M059J (cell line): ENCODE results near the gene ZDHHC17. TPM values are rescaled to one million over a fixed set of nuclear protein-coding genes. Genes with fewer than 3 reads are reported as not detected.
"Not testable (repeated sequence)": the region's sequence is repeated elsewhere in the genome, so short reads cannot be mapped to it uniquely, and the experiment has no call there.

Experiments
- DNase-seq: peaks from one replicate; pipeline ENCODE4 v3.0.0-alpha.2; 2012; ENCODE audit warnings: low read depth
- total RNA-seq: library from RNA; depleted of rRNA; stranded (reverse); fragments of >200 nt; shearing (Covaris generic); gene quantifications from 2 replicates; pipeline ENCODE4 v1.2.3, GENCODE V29; 2014; rRNA removed

ZDHHC17 gene
- 14.2 and 25.6 TPM in 2 replicates for total RNA-seq

DNA sequence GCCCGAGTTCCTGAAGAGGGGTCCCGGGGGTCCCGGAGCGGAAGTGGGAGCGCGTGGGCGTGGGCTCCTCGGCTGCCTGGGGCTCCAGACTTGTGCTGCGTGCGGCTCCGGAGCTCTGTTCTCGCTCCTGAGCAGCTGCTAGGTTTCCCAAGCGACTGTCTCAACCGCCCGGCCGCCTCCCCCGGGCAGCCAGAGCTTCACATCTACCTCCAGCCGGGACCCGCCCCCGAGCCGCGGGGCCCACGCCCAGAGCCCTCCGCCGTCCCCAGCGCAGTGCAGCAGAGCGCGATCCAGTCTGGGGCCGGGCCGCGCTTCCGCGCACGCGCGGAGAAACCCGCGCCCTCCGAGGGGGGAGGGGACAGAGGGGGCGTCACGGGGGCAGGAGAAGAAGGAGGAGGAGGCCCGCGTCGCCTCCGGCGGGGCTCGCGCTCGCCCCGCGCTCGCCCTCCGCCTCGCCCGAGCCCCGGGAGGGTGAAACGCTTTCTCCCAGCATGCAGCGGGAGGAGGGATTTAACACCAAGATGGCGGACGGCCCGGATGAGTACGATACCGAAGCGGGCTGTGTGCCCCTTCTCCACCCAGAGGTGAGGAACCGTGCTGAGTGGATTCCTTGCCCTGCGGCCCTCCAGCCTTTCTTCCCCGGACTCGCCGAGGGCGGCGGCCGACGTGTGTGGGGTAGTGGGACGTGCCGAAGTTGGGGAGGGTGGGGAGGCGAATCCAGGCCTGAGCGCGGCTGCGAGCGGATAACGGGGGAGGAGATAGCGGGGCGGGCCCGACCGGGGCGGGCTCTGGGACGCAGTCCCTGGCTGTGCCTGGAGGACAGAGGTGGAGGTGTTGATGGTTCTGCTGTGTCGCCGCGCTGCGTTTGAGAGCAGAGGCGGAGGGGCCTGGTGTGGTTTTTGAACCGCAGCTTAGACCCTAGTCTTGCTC, at the start of gene ZDHHC17:
Gene ZDHHC17, plus strand, starts transcription at position 370 of the 930 bp plus-strand sequence. Its CDS starts 122 bp downstream, at position 492.
- DNase-seq, result peak; percentile 92

DNA sequence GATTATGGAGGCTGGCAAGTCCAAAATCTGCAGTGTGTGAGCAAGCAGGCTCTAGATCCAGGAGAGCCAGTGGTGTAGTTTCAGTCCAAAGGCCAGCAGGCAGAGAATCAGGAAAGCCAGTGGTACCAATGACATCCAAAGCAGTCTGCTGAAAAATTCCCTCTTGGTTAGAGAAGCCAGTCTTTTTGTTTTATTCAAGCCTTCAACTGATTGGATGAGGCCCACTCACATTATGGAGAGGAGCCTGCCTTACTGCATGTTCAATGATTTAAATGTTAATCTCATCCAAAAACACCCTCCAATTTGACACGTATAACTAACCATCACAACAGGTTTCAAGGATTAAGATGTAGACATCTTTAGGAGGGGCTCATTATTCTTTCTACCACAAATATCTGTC, 49.5 kb upstream of the ZDHHC17 start:
- no peak for DNase-seq

DNA sequence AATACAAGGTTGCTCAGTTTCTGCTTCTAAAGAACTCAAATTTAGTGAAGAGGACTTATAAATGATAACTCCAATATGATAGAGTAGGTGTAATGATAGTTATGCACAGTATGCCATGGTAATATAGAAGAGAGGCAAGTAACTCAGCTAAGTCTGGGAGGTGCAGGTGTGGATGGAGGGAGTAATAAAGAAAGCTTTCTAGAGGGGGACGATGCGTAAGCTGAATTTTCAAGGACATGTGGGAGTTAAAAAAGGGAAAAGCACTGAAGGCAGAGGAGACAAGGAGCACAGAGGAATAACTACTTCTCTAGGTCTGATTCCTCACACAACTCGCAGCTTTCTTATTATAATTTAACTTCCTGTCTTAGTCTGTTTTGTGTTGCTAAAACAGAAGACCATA, 49.1 kb upstream of the ZDHHC17 start:
- no peak for DNase-seq

DNA sequence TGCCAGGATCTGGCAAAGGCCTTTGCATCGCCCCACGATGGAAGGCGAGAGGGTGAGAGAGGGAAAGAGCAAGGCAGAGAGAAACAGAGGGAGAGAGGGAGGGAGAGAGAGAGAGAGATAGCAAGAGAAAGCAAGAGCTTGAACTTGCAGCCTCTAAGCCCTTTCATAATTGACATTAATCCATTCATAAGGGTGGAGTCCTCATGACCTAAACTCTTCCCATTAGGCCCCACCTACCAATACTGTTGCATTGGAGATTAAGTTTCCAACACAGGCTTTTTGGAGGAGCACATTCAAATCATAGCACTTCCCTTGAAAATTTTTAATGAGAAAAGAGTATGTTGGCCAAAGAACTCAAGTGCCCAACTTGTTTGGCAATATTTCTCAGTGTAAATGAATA, 48.6 kb upstream of the ZDHHC17 start:
- no peak for DNase-seq

- no peak for DNase-seq
These were observed 46.6 kb upstream of the ZDHHC17 start for GRCh38 chr12:76717314-76717713.

- DNase-seq, result peak; percentile 82
These were observed 44.5 kb upstream of the ZDHHC17 start for GRCh38 chr12:76719171-76720041.

DNA sequence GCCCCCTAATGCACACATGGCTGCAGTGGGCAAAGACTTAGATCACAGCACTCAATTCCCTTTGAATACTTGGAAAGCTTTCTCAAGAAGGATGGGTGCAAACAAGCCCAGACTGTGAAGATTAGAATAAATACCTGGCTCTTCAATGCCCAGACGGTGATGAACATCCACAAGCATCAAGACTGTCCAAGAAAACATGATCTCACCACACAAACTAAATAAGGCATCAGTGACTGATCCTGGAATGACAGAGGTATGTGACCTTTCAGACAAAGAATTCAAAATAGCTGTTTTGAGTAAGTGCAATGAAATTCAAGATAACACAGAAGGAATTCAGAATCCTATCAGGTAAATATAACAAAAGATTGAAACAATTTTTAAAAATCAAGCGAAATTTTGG, 43.8 kb upstream of the ZDHHC17 start:
- DNase-seq, result peak; percentile 88

- no peak for DNase-seq
These were observed 37.3 kb upstream of the ZDHHC17 start for GRCh38 chr12:76726626-76727025.

- DNase-seq, result not testable (repeated sequence)
These were observed 31.7 kb upstream of the ZDHHC17 start for GRCh38 chr12:76732188-76732587.

DNA sequence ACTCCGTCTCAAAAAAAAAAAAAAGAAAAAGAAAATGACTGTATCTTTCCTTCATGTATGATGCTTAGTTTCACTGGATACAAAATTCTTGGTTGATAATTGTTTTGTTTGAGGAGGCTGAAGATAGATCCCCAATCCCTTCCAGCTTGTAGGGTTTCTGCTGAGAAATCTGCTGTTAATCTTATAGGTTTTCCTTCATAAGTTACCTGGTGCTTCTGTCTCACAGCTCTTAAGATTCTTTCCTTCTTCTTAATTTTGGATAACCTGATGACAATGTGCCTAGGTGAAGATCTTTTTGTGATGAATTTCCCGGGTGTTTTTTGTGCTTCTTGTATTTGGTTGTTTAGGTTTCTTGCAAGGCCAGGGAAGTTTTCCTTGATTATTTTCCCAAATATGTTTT, 26.2 kb upstream of the ZDHHC17 start:
- DNase-seq, result not testable (repeated sequence)

DNA sequence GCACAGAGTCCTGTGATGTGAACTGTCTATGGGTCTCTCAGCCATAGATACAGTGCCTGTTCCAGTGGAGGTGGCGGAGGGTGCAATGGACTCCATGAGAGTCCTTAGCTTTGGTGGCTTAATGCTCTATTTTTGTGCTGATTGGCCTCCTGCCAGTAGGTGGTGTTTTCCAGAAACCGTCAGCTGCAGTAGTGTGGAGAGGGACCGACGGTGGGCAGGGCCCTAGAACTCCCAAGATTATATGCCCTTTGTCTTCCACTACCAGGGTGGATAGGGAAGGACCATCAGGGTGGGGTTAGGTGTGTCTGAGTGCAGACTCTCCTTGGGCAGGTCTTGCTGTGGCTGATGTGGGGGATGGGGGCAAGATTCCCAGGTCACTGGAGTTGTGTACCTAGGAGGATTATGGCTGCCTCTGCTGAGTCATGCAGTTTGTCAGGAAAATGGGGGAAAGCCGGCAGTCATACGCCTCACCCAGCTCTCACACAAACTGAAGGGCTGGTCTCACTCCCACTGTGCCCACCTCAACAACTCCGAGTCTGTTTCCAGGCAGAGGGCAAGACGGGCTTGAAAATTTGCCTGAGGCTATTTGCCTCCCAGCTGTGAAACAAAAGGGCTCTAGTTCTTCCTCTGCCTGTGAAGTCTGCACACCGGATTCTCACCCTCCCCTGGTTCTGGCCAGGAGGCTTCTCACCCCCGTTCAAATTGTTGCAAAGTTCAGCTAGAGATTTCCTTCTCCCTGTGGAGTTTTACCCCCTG, 24.9 kb upstream of the ZDHHC17 start:
- no peak for DNase-seq

DNA sequence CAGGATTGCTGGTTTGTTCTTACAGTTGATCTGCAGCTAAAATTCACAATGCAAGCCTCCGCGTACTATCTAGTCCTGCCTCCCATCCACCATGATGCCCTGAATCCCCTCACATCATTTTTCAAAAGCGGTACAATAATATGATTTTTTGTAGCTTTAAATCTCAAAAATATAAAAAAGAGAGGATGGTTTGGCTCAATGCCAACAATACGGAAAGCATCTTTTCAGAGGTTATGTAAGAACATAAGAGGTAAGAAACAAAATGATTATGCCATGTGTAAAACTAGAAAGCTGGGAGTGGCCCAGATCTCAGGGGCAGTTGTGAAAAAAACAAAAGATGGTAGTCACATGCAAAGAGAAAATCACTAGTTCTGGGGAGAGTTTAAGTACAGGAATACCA, 24.0 kb upstream of the ZDHHC17 start:
- DNase-seq, result no peak

DNA sequence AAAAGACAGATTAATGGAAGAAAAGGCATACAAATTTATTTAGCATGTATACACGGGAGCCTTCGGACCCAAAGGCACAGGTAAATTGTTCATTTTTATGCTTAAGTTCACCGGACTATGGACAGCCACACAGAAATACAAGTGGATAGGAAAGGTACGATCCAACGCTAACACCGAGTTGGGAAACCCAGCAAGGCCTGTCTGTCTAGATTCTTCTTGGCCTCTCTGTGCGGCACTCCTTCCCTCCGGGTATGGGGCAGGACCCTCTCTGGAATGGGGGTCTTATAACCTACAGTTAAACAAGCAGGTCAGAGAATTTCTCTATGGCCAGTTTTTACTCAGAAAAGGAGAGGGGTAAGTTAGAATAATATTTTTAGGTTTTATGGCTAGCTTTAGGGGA, 23.4 kb upstream of the ZDHHC17 start:
- DNase-seq, result no peak

DNA sequence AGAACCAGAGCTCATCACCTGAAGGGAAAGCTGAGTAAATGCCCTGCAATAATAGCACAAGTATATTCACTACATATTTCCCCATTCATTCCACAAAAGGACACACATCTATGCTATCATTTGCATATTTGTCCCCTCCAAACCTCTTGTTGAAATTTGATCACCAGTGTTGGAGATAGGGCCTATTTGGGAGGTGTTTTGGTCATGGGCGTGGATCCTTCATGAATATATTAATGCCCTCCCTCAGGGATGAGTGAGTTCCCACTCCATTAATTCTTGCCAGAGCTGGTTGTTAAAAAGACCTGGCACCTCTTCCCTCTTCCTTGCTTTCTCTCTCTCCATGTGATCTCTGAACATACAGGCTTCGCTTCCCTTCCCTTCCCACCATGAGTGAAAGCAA, 18.6 kb upstream of the ZDHHC17 start:
- DNase-seq, result no peak

DNA sequence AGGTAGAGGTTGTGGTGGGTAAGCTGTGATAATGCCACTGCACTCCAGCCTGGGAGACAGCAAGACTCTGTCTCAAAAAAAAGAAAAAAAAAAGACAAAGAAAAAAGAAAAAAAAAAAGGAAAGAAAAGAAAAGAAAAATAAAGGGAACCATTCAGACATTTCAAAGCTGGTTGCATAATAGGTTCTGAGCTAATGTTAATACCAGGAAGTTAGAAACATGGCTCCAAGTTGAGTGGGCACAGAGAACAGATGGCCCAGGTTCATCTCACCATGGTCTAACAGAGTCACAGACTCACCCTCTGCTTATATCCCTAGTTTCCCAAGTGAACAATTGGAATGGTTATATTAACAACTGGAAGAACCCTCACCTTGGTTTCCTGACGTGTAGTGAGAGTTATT, 17.4 kb upstream of the ZDHHC17 start:
- DNase-seq, result no peak

GRCh38 chr12:76747245-76747644, 16.7 kb upstream of the ZDHHC17 start:
- no peak for DNase-seq

GRCh38 chr12:76755829-76756379, 8.0 kb upstream of the ZDHHC17 start:
- no peak for DNase-seq

GRCh38 chr12:76757694-76758093, 6.2 kb upstream of the ZDHHC17 start:
- DNase-seq, result no peak

DNA sequence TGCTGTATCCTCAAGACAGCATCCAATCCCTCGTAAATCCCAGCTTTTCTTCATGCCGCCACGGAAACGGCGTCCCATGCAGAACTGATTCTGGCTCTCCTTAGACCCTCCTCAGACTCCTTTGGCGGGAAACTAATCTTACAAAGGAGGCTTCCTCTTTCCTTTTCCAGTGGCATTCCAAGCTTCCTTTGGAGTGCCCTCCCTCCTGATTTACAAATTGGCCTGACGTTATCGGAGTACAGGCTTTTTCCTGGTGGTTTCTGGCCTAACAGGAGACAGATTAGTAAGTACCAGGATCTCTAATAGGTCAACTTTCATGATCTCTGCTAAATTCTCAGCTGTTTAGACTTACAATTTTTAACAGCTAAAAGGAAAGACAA, 1.3 kb upstream of the ZDHHC17 start:
- no peak for DNase-seq

DNA sequence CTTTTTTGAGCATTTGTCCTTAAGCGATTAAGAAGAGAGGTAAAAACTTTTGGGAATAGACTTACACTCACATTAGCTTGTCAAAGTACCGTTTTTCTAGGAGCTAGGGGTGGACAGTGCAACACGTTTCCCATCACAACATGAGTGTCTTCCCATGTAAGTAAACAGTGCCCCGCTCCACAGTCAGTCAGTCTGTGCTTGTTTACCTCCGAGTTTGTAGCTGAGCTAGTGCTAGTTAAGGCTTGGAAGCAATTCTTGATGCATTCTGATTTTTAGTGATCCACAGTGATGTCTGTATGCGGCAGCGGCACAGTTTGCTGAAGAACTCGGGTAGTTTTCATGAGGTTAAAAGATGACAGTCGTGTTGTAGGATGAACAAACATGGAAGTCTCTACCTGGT, 941 bp downstream of the ZDHHC17 start:
- DNase-seq, result no peak

- DNase-seq, result no peak
These were observed 1.7 kb downstream of the ZDHHC17 start for GRCh38 chr12:76765598-76765997.

DNA sequence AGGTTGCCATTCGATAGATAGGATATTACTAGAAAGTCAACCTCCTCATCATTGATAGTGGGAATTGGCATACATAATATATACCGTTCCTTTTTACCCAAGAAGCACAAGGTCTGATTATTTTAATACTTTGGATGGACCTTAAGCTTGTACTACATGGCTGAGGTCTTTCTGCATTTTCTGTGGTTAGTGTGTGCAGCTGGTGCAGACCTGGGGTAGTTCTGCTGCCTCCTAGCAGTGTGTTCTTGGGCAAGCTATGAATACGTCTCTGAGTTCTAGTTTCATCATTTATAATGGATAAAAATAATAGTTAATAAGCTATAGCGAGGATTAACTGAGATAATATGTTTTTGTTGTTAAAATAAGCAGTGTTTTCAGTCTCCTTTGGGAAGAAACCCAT, 2.2 kb downstream of the ZDHHC17 start:
- DNase-seq, result no peak
